H9 (cell line): ENCODE measurements around the gene LRP2. TPM values are rescaled to one million over a fixed set of nuclear protein-coding genes. Genes with fewer than 3 reads are reported as not detected.

Source experiments
- DNase-seq: peaks from one replicate; pipeline ENCODE4 v3.0.0-alpha.2; 2017
- H2AFZ ChIP-seq: one replicate; pipeline ENCODE4 v1.6.1; 2013; ENCODE audit warnings: mild to moderate bottlenecking, low read length, control low read depth, moderate library complexity
- H2AK5ac ChIP-seq: 2 replicates; pipeline ENCODE4 v1.6.1; 2013; ENCODE audit warnings: low read length, control low read depth, mixed read lengths; ENCODE audit not compliant: insufficient read length
- H2BK120ac ChIP-seq: one replicate; pipeline ENCODE4 v1.6.1; 2013; ENCODE audit warnings: low read depth, mild to moderate bottlenecking, low read length, control low read depth, inconsistent platforms; ENCODE audit not compliant: poor library complexity, severe bottlenecking
- H2BK12ac ChIP-seq: 2 replicates; pipeline ENCODE4 v1.6.1; 2013; ENCODE audit warnings: low read length, control low read depth, mixed read lengths, low read depth; ENCODE audit not compliant: insufficient read length
- H2BK15ac ChIP-seq: 2 replicates; pipeline ENCODE4 v1.6.1; 2013; ENCODE audit warnings: low read depth, low read length, control low read depth
- H2BK20ac ChIP-seq: one replicate; pipeline ENCODE4 v1.6.1; 2013; ENCODE audit warnings: low read depth, mild to moderate bottlenecking, low read length, control low read depth, inconsistent platforms; ENCODE audit not compliant: poor library complexity, severe bottlenecking
- H2BK5ac ChIP-seq: 2 replicates; pipeline ENCODE4 v1.6.1; 2013; ENCODE audit warnings: low read length, control low read depth, mixed read lengths; ENCODE audit not compliant: insufficient read length
- H3K14ac ChIP-seq: 2 replicates; pipeline ENCODE4 v1.6.1; 2013; ENCODE audit warnings: low read length, control low read depth; ENCODE audit not compliant: insufficient read depth
- H3K18ac ChIP-seq: 2 replicates; pipeline ENCODE4 v1.6.1; 2013; ENCODE audit warnings: low read depth, mild to moderate bottlenecking, mixed read lengths, low read length, control low read depth; ENCODE audit not compliant: insufficient read length
- H3K23ac ChIP-seq: 2 replicates; pipeline ENCODE4 v1.6.1; 2013; ENCODE audit warnings: low read length, control low read depth, mixed read lengths, low read depth; ENCODE audit not compliant: insufficient read length
- H3K23me2 ChIP-seq: 2 replicates; pipeline ENCODE4 v1.6.1; 2013; ENCODE audit warnings: low read depth, mild to moderate bottlenecking, mixed read lengths, low read length, control low read depth; ENCODE audit not compliant: insufficient read length, poor library complexity, severe bottlenecking
- H3K27ac ChIP-seq: 2 replicates; pipeline ENCODE4 v1.5.1; 2013; ENCODE audit warnings: low read length, control low read depth, mixed read lengths, low read depth; ENCODE audit not compliant: insufficient read length
- H3K27me3 ChIP-seq: 2 replicates; pipeline ENCODE4 v1.6.1; 2013; ENCODE audit warnings: low read length, control low read depth, inconsistent platforms; ENCODE audit not compliant: insufficient read depth
- H3K4ac ChIP-seq: 2 replicates; pipeline ENCODE4 v1.6.1; 2013; ENCODE audit warnings: low read depth, mild to moderate bottlenecking, control low read depth, inconsistent platforms, low read length, moderate library complexity
- H3K4me1 ChIP-seq: 2 replicates; pipeline ENCODE4 v1.6.1; 2013; ENCODE audit warnings: low read length, control low read depth, inconsistent platforms; ENCODE audit not compliant: insufficient read depth
- H3K4me2 ChIP-seq: 2 replicates; pipeline ENCODE4 v1.6.1; 2013; ENCODE audit warnings: low read length, control low read depth, mixed read lengths; ENCODE audit not compliant: insufficient read length, insufficient read depth
- H3K56ac ChIP-seq: 2 replicates; pipeline ENCODE4 v1.6.1; 2013; ENCODE audit warnings: low read depth, mild to moderate bottlenecking, mixed read lengths, low read length, control low read depth; ENCODE audit not compliant: insufficient read length
- H3K79me1 ChIP-seq: 2 replicates; pipeline ENCODE4 v1.6.1; 2013; ENCODE audit warnings: low read depth, mild to moderate bottlenecking, moderate library complexity, low read length, control low read depth, inconsistent platforms; ENCODE audit not compliant: insufficient read depth, poor library complexity, severe bottlenecking
- H3K79me2 ChIP-seq: 2 replicates; pipeline ENCODE4 v1.6.1; 2013; ENCODE audit warnings: low read length, control low read depth, inconsistent platforms; ENCODE audit not compliant: insufficient read depth
- H3K9ac ChIP-seq: 2 replicates; pipeline ENCODE4 v1.6.1; 2013; ENCODE audit warnings: low read length, control low read depth, mixed read lengths; ENCODE audit not compliant: insufficient read length; ENCODE audit errors: extremely low read depth
- H3K9me3 ChIP-seq: one replicate; pipeline ENCODE4 v1.6.1; 2013; ENCODE audit warnings: low read depth, low read length, inconsistent platforms; ENCODE audit not compliant: control insufficient read depth
- H3T11ph ChIP-seq: one replicate; pipeline ENCODE4 v1.6.1; 2013; ENCODE audit warnings: mild to moderate bottlenecking, low read length, control low read depth, inconsistent platforms
- H4K20me1 ChIP-seq: one replicate; pipeline ENCODE4 v1.6.1; 2013; ENCODE audit not compliant: control insufficient read depth, insufficient read length, insufficient read depth
- H4K5ac ChIP-seq: 2 replicates; pipeline ENCODE4 v1.6.1; 2013; ENCODE audit warnings: low read depth, mild to moderate bottlenecking, mixed read lengths, low read length, control low read depth; ENCODE audit not compliant: insufficient read length
- H4K8ac ChIP-seq: replicated peaks from 2 replicates; pipeline ENCODE4 v1.6.1; 2013; ENCODE audit warnings: low read length, control low read depth, mixed read lengths, low read depth; ENCODE audit not compliant: insufficient read length
- H4K91ac ChIP-seq: 2 replicates; pipeline ENCODE4 v1.6.1; 2013; ENCODE audit warnings: low read depth, mild to moderate bottlenecking, moderate library complexity, mixed read lengths, low read length, control low read depth; ENCODE audit not compliant: insufficient read length
- H3K27ac Mint-ChIP-seq, 3 experiments: 2 replicates in 2 of 3; 3 replicates in 1 of 3; pipeline ENCODE4 v1.8.0; 2020 to 2021; ENCODE audit warnings: mixed read lengths in 3 of 3, mild to moderate bottlenecking in 1 of 3, moderate library complexity in 1 of 3
- H3K27me3 Mint-ChIP-seq: 2 replicates; pipeline ENCODE4 v1.8.0; 2021; ENCODE audit warnings: low read depth, mild to moderate bottlenecking, moderate library complexity, mixed read lengths
- H3K36me3 Mint-ChIP-seq, 3 experiments: 2 replicates in 2 of 3; 3 replicates in 1 of 3; pipeline ENCODE4 v1.8.0; 2020 to 2021; ENCODE audit warnings: low read depth in 3 of 3, mixed read lengths in 3 of 3; ENCODE audit not compliant: insufficient read depth in 1 of 3
- H3K4me1 Mint-ChIP-seq, 2 experiments: 2 replicates each; pipeline ENCODE4 v1.8.0; 2020; ENCODE audit warnings: mixed read lengths in 2 of 2
- H3K4me3 Mint-ChIP-seq, 2 experiments: 2 replicates in 1 of 2; 3 replicates in 1 of 2; pipeline ENCODE4 v1.8.0; 2020 to 2021; ENCODE audit warnings: mild to moderate bottlenecking in 2 of 2, mixed read lengths in 2 of 2, moderate library complexity in 1 of 2
- H3K9me3 Mint-ChIP-seq, 2 experiments: 2 replicates in 1 of 2; 3 replicates in 1 of 2; pipeline ENCODE4 v1.8.0; 2020; ENCODE audit warnings: mild to moderate bottlenecking in 2 of 2, mixed read lengths in 2 of 2, moderate library complexity in 1 of 2
- CTCF ChIP-seq: fragments of 200-600 bp; sonication (generic); conservative IDR thresholded peaks from 3 replicates; pipeline ENCODE4 v1.8.0; 2021; ENCODE audit warnings: antibody characterized with exemption, mild to moderate bottlenecking
- WGBS: extraction: QIAGEN DNeasy Blood & Tissue Kit; methylation state at CpG from one replicate; pipeline ENCODE4 v1.1.7; 2013; ENCODE audit warnings: missing lambda C conversion rate, low lambda C conversion rate, mixed read lengths; ENCODE audit not compliant: insufficient read length; ENCODE audit errors: extremely low coverage; 5-methylcytosine and 5-hydroxymethylcytosine counted together
- total RNA-seq: library from RNA; stranded (reverse); gene quantifications from 2 replicates; pipeline ENCODE4 v1.2.1, GENCODE V29; 2021

Gene LRP2
- total RNA-seq, 1 experiment from 2014 or later: 1.4 TPM

GRCh38 chr2:169119851-169120250, 242.5 kb downstream of the LRP2 start:
- Histone ChIP-seq H4K91ac (no peak overlapping the region), H3K18ac (no peak overlapping the region), H2BK15ac (no peak overlapping the region), H3K4me1 (no peaks in the 10 kb centered on the region), H2BK120ac (no peak overlapping the region), H3T11ph (no peak overlapping the region), H3K9ac (no peak overlapping the region), H3K79me2 (no peaks in the 10 kb centered on the region), H3K79me1 (no peaks in the 10 kb centered on the region), H3K23ac (no peak overlapping the region), H2AFZ (no peak overlapping the region), H2BK12ac (no peak overlapping the region), H3K4me2 (no peak overlapping the region), H2BK5ac (no peak overlapping the region), H2BK20ac (no peak overlapping the region), H3K4ac (no peak overlapping the region), H3K27me3 (no peaks in the 10 kb centered on the region), H3K23me2 (no peaks in the 10 kb centered on the region), H4K20me1 (no peaks in the 10 kb centered on the region), H2AK5ac (no peak overlapping the region), H3K27ac (no peak overlapping the region), H4K8ac (no peak overlapping the region), H3K9me3 (no peaks in the 10 kb centered on the region), H4K5ac (no peak overlapping the region), H3K56ac (no peak overlapping the region), H3K14ac (no peak overlapping the region)
- TF ChIP-seq CTCF: no peak
- peaks cover 0 to 1% (median 0%) of the 10 kb centered on the region in 3 experiments; a peak in 1 of 7 replicates for H3K36me3 Mint-ChIP-seq
- no peak for DNase-seq
- H3K27me3 Mint-ChIP-seq: peaks cover 9% of the 10 kb centered on the region
- H3K27ac Mint-ChIP-seq: no peak overlapping the region
- H3K4me1 Mint-ChIP-seq: peaks cover 8 to 11% of the 10 kb centered on the region in 2 experiments
- no CpG with 5 or more reads among the region's 4 CpGs for WGBS
- no peaks in the 10 kb centered on the region for H3K9me3 Mint-ChIP-seq
- no peak overlapping the region for H3K4me3 Mint-ChIP-seq
